ENCODE data around the gene MT1HL1.
"Not testable (repeated sequence)": the region's sequence is repeated elsewhere in the genome, so short reads cannot be mapped to it uniquely, and the experiment has no call there.

MT1HL1 gene

GRCh38 chr1:236978740-236979139 is 25.5 kb downstream of the MT1HL1 start:
- no peak for TF ChIP-seq GABPA (IDR thresholded peaks at IDR 0.05; ENCODE audit: low read depth)
- TF ChIP-seq CTCF (IDR thresholded peaks at IDR 0.05; ENCODE audit: insufficient read depth, low read length) = no peak
- no peak for TF ChIP-seq REST (IDR thresholded peaks at IDR 0.05; ENCODE audit: insufficient replicate concordance, low read depth)
- no peak for TF ChIP-seq SPI1 (IDR thresholded peaks at IDR 0.05; ENCODE audit: borderline replicate concordance, low read depth)
- Histone ChIP-seq H3K27ac (replicated peaks) (no peak overlapping the region), H3K27me3 (ENCODE audit: insufficient read depth, poor library complexity, severe bottlenecking) (no peaks in the 10 kb centered on the region), H3K4me3 (replicated peaks; ENCODE audit: insufficient read depth, low read length) (no peak overlapping the region)
- DNase-seq (ENCODE audit: low read depth in 1 of 2, low spot score in 1 of 2) = no peak

GRCh38 chr1:236975461-236975860 is 28.8 kb downstream of the MT1HL1 start:
- no peak for DNase-seq (ENCODE audit: low read depth in 1 of 2, low spot score in 1 of 2)
- no peak for TF ChIP-seq CTCF (IDR thresholded peaks at IDR 0.05; ENCODE audit: insufficient read depth, low read length)
- no peak overlapping the region for H3K4me3 ChIP-seq (replicated peaks; ENCODE audit: insufficient read depth, low read length)
- no peak overlapping the region for H3K27ac ChIP-seq (replicated peaks)
- no peaks in the 10 kb centered on the region for H3K27me3 ChIP-seq (ENCODE audit: insufficient read depth, poor library complexity, severe bottlenecking)

- not testable (repeated sequence) for H3K27ac ChIP-seq (replicated peaks); H3K4me3 ChIP-seq (replicated peaks; ENCODE audit: insufficient read depth, low read length); DNase-seq (ENCODE audit: low read depth in 1 of 2, low spot score in 1 of 2); H3K27me3 ChIP-seq (ENCODE audit: insufficient read depth, poor library complexity, severe bottlenecking)
Observed at GRCh38 chr1:236974025-236974424, 30.2 kb downstream of the MT1HL1 start.

GRCh38 chr1:236966636-236967035 is 37.6 kb downstream of the MT1HL1 start:
- Histone ChIP-seq H3K27ac (replicated peaks) (no peak overlapping the region), H3K27me3 (ENCODE audit: insufficient read depth, poor library complexity, severe bottlenecking) (no peaks in the 10 kb centered on the region), H3K4me3 (replicated peaks; ENCODE audit: insufficient read depth, low read length) (no peak overlapping the region)
- DNase-seq (ENCODE audit: low read depth in 1 of 2, low spot score in 1 of 2) = no peak
- no peak for TF ChIP-seq SPI1 (IDR thresholded peaks at IDR 0.05; ENCODE audit: borderline replicate concordance, low read depth)
- no peak for TF ChIP-seq GABPA (IDR thresholded peaks at IDR 0.05; ENCODE audit: low read depth)
- TF ChIP-seq POLR2AphosphoS5 (IDR thresholded peaks at IDR 0.05; ENCODE audit: low read depth) = no peak
- TF ChIP-seq REST (IDR thresholded peaks at IDR 0.05; ENCODE audit: insufficient replicate concordance, low read depth) = no peak
- TF ChIP-seq CTCF (IDR thresholded peaks at IDR 0.05; ENCODE audit: insufficient read depth, low read length) = no peak
